GM23338 (cell line): Measurements from ENCODE around the gene EFCAB12. TPM values are rescaled to one million over a fixed set of nuclear protein-coding genes. Genes with fewer than 3 reads are reported as not detected.

Experiments
- ATAC-seq: fragments of 200-7000 bp; cut with Tn5 transposase; 3 replicates; pipeline ENCODE4 v1.9.1; 2020
- DNase-seq: peaks from one replicate; pipeline ENCODE4 v3.0.0-alpha.2; 2015; ENCODE audit warnings: low spot score
- H2AFZ ChIP-seq: fragments of 200-600 bp; sonication (generic); 2 replicates; pipeline ENCODE4 v1.8.0; 2016; ENCODE audit warnings: antibody characterized with exemption, mild to moderate bottlenecking, moderate library complexity
- H3F3A ChIP-seq: fragments of 200-600 bp; sonication (generic); replicated peaks from 2 replicates; pipeline ENCODE4 v1.8.0; 2017; ENCODE audit warnings: antibody characterized with exemption, mixed run types, low read depth
- H3K27ac ChIP-seq: fragments of 200-600 bp; sonication (generic); 2 replicates; pipeline ENCODE4 v1.6.1; 2016; ENCODE audit warnings: low read depth
- H3K27me3 ChIP-seq: fragments of 200-600 bp; sonication (generic); 2 replicates; pipeline ENCODE4 v1.8.0; 2016; ENCODE audit warnings: mild to moderate bottlenecking, mixed run types, moderate library complexity; ENCODE audit not compliant: insufficient read depth
- H3K36me3 ChIP-seq: fragments of 200-600 bp; sonication (generic); 2 replicates; pipeline ENCODE4 v1.8.0; 2016; ENCODE audit warnings: mild to moderate bottlenecking; ENCODE audit not compliant: insufficient read depth
- H3K4me1 ChIP-seq: fragments of 200-600 bp; sonication (generic); 2 replicates; pipeline ENCODE4 v1.8.0; 2016; ENCODE audit warnings: mild to moderate bottlenecking, moderate library complexity; ENCODE audit not compliant: insufficient read depth
- H3K4me2 ChIP-seq: fragments of 200-600 bp; sonication (generic); 2 replicates; pipeline ENCODE4 v1.7.1; 2017; ENCODE audit warnings: mixed run types
- H3K4me3 ChIP-seq: fragments of 200-600 bp; sonication (generic); 2 replicates; pipeline ENCODE4 v1.6.1; 2016; ENCODE audit warnings: mixed run types
- H3K79me2 ChIP-seq: fragments of 200-600 bp; sonication (generic); replicated peaks from 2 replicates; pipeline ENCODE4 v1.8.0; 2017; ENCODE audit warnings: mild to moderate bottlenecking; ENCODE audit not compliant: insufficient read depth
- H3K9me2 ChIP-seq: fragments of 200-600 bp; sonication (generic); 2 replicates; pipeline ENCODE4 v1.8.0; 2017; ENCODE audit not compliant: insufficient read depth
- H4K20me1 ChIP-seq: fragments of 200-600 bp; sonication (generic); replicated peaks from 2 replicates; pipeline ENCODE4 v1.8.0; 2017; ENCODE audit warnings: mild to moderate bottlenecking; ENCODE audit not compliant: insufficient read depth
- H3K27ac Mint-ChIP-seq: 2 replicates; pipeline ENCODE4 v1.8.0; 2020; ENCODE audit warnings: inconsistent platforms, mild to moderate bottlenecking, moderate library complexity, mixed read lengths
- H3K27me3 Mint-ChIP-seq: 3 replicates; pipeline ENCODE4 v1.8.0; 2022; ENCODE audit warnings: low read depth, mild to moderate bottlenecking, moderate library complexity, mixed read lengths, inconsistent platforms; ENCODE audit not compliant: insufficient read depth, poor library complexity
- H3K36me3 Mint-ChIP-seq: 3 replicates; pipeline ENCODE4 v1.8.0; 2021; ENCODE audit warnings: low read depth, mild to moderate bottlenecking, inconsistent platforms, moderate library complexity, mixed read lengths
- H3K4me1 Mint-ChIP-seq: 3 replicates; pipeline ENCODE4 v1.8.0; 2020; ENCODE audit warnings: mild to moderate bottlenecking, inconsistent platforms, mixed read lengths
- H3K4me3 Mint-ChIP-seq: 3 replicates; pipeline ENCODE4 v1.8.0; 2021; ENCODE audit warnings: moderate library complexity, mild to moderate bottlenecking, inconsistent platforms, mixed read lengths
- H3K9me3 Mint-ChIP-seq: 3 replicates; pipeline ENCODE4 v1.8.0; 2020; ENCODE audit warnings: moderate library complexity, mild to moderate bottlenecking, inconsistent platforms, mixed read lengths
- CREB1 ChIP-seq: fragments of 250-450 bp; sonication (Bioruptor Pico); IDR thresholded peaks from 2 replicates; pipeline ENCODE4 v1.5.0; 2020; ENCODE audit warnings: low read depth, mild to moderate bottlenecking, moderate library complexity
- ETS1 ChIP-seq: IDR thresholded peaks from 2 replicates; pipeline ENCODE4 v1.6.1; 2016; ENCODE audit warnings: antibody characterized with exemption
- EZH2 ChIP-seq: fragments of 200-600 bp; sonication (generic); IDR thresholded peaks from one replicate; pipeline ENCODE4 v1.8.0; 2017; ENCODE audit warnings: antibody characterized with exemption, mild to moderate bottlenecking, low read depth; ENCODE audit not compliant: unreplicated experiment
- EZH2phosphoT487 ChIP-seq: fragments of 200-600 bp; sonication (generic); IDR thresholded peaks from one replicate; pipeline ENCODE4 v1.8.1; 2018; ENCODE audit warnings: antibody characterized with exemption; ENCODE audit not compliant: unreplicated experiment
- JUNB ChIP-seq: IDR thresholded peaks from one replicate; pipeline ENCODE4 v1.6.1; 2016; ENCODE audit warnings: antibody characterized with exemption; ENCODE audit not compliant: unreplicated experiment
- NANOG ChIP-seq: IDR thresholded peaks from 2 replicates; pipeline ENCODE4 v1.6.1; 2016; ENCODE audit warnings: antibody characterized with exemption, borderline replicate concordance
- POLR2AphosphoS5 ChIP-seq: IDR thresholded peaks from 2 replicates; pipeline ENCODE4 v1.6.1; 2016; ENCODE audit warnings: antibody characterized with exemption, low read depth
- STAT1 ChIP-seq: IDR thresholded peaks from one replicate; pipeline ENCODE4 v1.6.1; 2016; ENCODE audit warnings: antibody characterized with exemption; ENCODE audit not compliant: unreplicated experiment
- ZNF114 ChIP-seq: fragments of 250-450 bp; sonication (Bioruptor Pico); IDR thresholded peaks from 2 replicates; pipeline ENCODE4 v1.5.0; 2020; ENCODE audit warnings: mild to moderate bottlenecking, moderate library complexity
- ZNF331 ChIP-seq: fragments of 250-450 bp; sonication (Bioruptor Pico); IDR thresholded peaks from 2 replicates; pipeline ENCODE4 v1.5.0; 2020; ENCODE audit warnings: low read depth, mild to moderate bottlenecking, moderate library complexity
- ZNF462 ChIP-seq: fragments of 250-450 bp; sonication (Bioruptor Pico); IDR thresholded peaks from 2 replicates; pipeline ENCODE4 v1.5.0; 2020; ENCODE audit warnings: mild to moderate bottlenecking, moderate library complexity
- polyA plus RNA-seq: library from polyadenylated mRNA; unstranded; fragments of >200 nt; fragmentation: Nextera tagmentation; extraction: Ambion mirVana; gene quantifications from 2 replicates; pipeline ENCODE4 v1.2.1, GENCODE V29; 2016
- total RNA-seq: library from RNA; depleted of rRNA; stranded (reverse); fragments of >200 nt; shearing (Covaris generic); gene quantifications from 2 replicates; pipeline ENCODE4 v1.2.3, GENCODE V29; 2014
- TF ChIP-seq, protein P1 (sequence below), 2 experiments: fragments of 200-600 bp in 1 of 2; sonication (generic) in 1 of 2; conservative IDR thresholded peaks; 2 replicates each; pipeline versions ENCODE4 v1.5.1 to v1.6.1; 2016 to 2017; ENCODE audit warnings: antibody characterized with exemption in 2 of 2, low read depth in 2 of 2, mild to moderate bottlenecking in 2 of 2, moderate library complexity in 1 of 2
- TF ChIP-seq, protein P2 (sequence below): IDR thresholded peaks from one replicate; pipeline ENCODE4 v1.6.1; 2018; ENCODE audit warnings: antibody characterized with exemption; ENCODE audit not compliant: unreplicated experiment

Gene EFCAB12
- total and polyA plus RNA-seq, 2 experiments from 2014 or later: 0.24 to 0.65 TPM

DNA sequence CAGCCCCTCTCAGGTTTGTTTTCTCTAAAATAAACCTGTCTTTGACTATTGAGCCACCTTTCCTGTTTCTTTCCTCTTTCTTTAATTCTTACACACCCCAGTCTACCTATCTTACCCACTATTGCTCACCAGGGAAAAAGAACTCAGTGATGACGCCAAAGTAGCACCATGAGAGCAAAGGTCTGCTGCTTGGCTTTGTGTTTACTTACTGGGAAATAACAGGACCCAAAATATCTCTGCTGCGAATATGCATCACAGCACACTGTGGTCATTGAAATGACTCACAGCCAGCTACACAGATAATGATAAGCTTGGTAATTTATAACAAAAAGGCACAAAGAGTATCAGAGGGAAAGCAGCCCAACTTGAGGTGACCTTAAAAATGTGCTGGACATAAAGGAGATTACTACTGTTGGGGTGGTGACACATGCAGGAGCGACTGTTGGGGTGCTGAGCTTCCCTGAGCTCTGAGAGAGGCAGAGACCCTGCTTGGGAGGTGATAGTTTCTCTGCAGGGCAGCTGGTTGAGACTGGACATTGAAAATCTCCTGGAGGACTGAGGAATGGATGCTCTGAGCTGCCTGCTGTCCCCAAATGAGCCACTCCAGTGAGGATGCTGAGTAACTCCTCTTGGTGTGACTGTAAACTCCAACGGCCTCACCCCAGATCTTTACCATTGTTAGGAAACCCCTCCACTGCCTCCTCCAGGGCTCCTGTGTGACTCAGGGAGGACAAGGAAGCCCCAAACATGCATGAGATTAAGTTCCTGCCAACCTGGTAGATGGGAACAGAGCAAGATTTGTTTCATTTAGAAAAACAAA is 14.5 kb downstream of the EFCAB12 start:
- no peak for DNase-seq
- Mint-ChIP-seq H3K36me3 (no peaks in the 10 kb centered on the region), H3K9me3 (no peaks in the 10 kb centered on the region), H3K27ac (no peak overlapping the region), H3K4me3 (no peak overlapping the region), H3K4me1 (peaks cover 12% of the 10 kb centered on the region), H3K27me3 (peaks cover 6% of the 10 kb centered on the region)
- no peaks in the 10 kb centered on the region for H3K36me3 ChIP-seq
- no peak overlapping the region for H3K27ac ChIP-seq
- no peaks in the 10 kb centered on the region; the same call in 1 of the 2 replicates for H3K4me1 ChIP-seq
- H3F3A ChIP-seq: no peaks in the 10 kb centered on the region
- no peak for ATAC-seq
- H3K4me3 ChIP-seq: no peak overlapping the region
- TF ChIP-seq CREB1 (CRISPR knock-in tag) (no peak), JUNB (no peak), ZNF114 (CRISPR knock-in tag) (no peak), EZH2phosphoT487 (no peak), STAT1 (no peak), ZNF331 (CRISPR knock-in tag) (no peak), ETS1 (no peak), EZH2 (no peak), ZNF462 (no peak), POLR2AphosphoS5 (no peak), NANOG (no peak)
- TF ChIP-seq, protein P1, sequence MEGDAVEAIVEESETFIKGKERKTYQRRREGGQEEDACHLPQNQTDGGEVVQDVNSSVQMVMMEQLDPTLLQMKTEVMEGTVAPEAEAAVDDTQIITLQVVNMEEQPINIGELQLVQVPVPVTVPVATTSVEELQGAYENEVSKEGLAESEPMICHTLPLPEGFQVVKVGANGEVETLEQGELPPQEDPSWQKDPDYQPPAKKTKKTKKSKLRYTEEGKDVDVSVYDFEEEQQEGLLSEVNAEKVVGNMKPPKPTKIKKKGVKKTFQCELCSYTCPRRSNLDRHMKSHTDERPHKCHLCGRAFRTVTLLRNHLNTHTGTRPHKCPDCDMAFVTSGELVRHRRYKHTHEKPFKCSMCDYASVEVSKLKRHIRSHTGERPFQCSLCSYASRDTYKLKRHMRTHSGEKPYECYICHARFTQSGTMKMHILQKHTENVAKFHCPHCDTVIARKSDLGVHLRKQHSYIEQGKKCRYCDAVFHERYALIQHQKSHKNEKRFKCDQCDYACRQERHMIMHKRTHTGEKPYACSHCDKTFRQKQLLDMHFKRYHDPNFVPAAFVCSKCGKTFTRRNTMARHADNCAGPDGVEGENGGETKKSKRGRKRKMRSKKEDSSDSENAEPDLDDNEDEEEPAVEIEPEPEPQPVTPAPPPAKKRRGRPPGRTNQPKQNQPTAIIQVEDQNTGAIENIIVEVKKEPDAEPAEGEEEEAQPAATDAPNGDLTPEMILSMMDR (conservative IDR thresholded peaks at IDR 0.05; ENCODE audit: low read depth in 2 of 2): no peak
- TF ChIP-seq, protein P2, sequence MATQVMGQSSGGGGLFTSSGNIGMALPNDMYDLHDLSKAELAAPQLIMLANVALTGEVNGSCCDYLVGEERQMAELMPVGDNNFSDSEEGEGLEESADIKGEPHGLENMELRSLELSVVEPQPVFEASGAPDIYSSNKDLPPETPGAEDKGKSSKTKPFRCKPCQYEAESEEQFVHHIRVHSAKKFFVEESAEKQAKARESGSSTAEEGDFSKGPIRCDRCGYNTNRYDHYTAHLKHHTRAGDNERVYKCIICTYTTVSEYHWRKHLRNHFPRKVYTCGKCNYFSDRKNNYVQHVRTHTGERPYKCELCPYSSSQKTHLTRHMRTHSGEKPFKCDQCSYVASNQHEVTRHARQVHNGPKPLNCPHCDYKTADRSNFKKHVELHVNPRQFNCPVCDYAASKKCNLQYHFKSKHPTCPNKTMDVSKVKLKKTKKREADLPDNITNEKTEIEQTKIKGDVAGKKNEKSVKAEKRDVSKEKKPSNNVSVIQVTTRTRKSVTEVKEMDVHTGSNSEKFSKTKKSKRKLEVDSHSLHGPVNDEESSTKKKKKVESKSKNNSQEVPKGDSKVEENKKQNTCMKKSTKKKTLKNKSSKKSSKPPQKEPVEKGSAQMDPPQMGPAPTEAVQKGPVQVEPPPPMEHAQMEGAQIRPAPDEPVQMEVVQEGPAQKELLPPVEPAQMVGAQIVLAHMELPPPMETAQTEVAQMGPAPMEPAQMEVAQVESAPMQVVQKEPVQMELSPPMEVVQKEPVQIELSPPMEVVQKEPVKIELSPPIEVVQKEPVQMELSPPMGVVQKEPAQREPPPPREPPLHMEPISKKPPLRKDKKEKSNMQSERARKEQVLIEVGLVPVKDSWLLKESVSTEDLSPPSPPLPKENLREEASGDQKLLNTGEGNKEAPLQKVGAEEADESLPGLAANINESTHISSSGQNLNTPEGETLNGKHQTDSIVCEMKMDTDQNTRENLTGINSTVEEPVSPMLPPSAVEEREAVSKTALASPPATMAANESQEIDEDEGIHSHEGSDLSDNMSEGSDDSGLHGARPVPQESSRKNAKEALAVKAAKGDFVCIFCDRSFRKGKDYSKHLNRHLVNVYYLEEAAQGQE: no peak
- H3K9me2 ChIP-seq: no peaks in the 10 kb centered on the region
- H3K27me3 ChIP-seq: no peaks in the 10 kb centered on the region
- no peaks in the 10 kb centered on the region for H3K79me2 ChIP-seq
- no peak overlapping the region for H3K4me2 ChIP-seq
- H2AFZ ChIP-seq: no peak overlapping the region
- H4K20me1 ChIP-seq: no peaks in the 10 kb centered on the region
